Activated naive CD8-positive, alpha-beta T cell treated with anti-CD3 and anti-CD28 coated beads for 36 hours (primary cell): ENCODE data around the gene MAGEF1. TPM values are rescaled to one million over a fixed set of nuclear protein-coding genes. Genes with fewer than 3 reads are reported as not detected.

Source experiments
- DNase-seq: peaks from one replicate; pipeline ENCODE4 v3.0.0; 2021
- H3K27ac Mint-ChIP-seq: one replicate; pipeline ENCODE4 v1.8.0; 2022; ENCODE audit warnings: mild to moderate bottlenecking, moderate library complexity, mixed read lengths
- H3K27me3 Mint-ChIP-seq: one replicate; pipeline ENCODE4 v1.8.0; 2022; ENCODE audit warnings: mild to moderate bottlenecking, mixed read lengths
- H3K36me3 Mint-ChIP-seq: one replicate; pipeline ENCODE4 v1.8.0; 2021; ENCODE audit warnings: mild to moderate bottlenecking, mixed read lengths
- H3K4me1 Mint-ChIP-seq: one replicate; pipeline ENCODE4 v1.8.0; 2021; ENCODE audit warnings: mixed read lengths
- H3K4me3 Mint-ChIP-seq: one replicate; pipeline ENCODE4 v1.8.0; 2022; ENCODE audit warnings: mild to moderate bottlenecking, moderate library complexity, mixed read lengths
- H3K9me3 Mint-ChIP-seq: one replicate; pipeline ENCODE4 v1.8.0; 2022; ENCODE audit warnings: mixed read lengths
- total RNA-seq, 2 experiments: library from RNA; stranded (reverse); gene quantifications; one replicate each; pipeline ENCODE4 v1.2.3, GENCODE V29; 2021

MAGEF1 gene
- total RNA-seq, 2 experiments from 2014 or later, result 22.5 to 26.9 TPM

GRCh38 chr3:184679056-184679816 lies 32.6 kb downstream of the MAGEF1 start:
- Mint-ChIP-seq H3K4me1 (no peaks in the 10 kb centered on the region), H3K9me3 (no peaks in the 10 kb centered on the region), H3K27ac (no peak overlapping the region), H3K4me3 (no peak overlapping the region), H3K27me3 (peaks cover 4% of the 10 kb centered on the region), H3K36me3 (no peaks in the 10 kb centered on the region)
- DNase-seq, result no peak

- Mint-ChIP-seq H3K9me3 (no peaks in the 10 kb centered on the region), H3K27ac (no peak overlapping the region), H3K4me3 (no peak overlapping the region), H3K27me3 (peaks cover 4% of the 10 kb centered on the region), H3K36me3 (no peaks in the 10 kb centered on the region), H3K4me1 (no peaks in the 10 kb centered on the region)
- DNase-seq, result no peak
Measured at GRCh38 chr3:184678317-184679055, 33.4 kb downstream of the MAGEF1 start.

- H3K4me3 Mint-ChIP-seq, result no peak overlapping the region
- no peaks in the 10 kb centered on the region for H3K9me3 Mint-ChIP-seq
- H3K36me3 Mint-ChIP-seq, result no peaks in the 10 kb centered on the region
- no peak for DNase-seq
- no peak overlapping the region for H3K27ac Mint-ChIP-seq
- peaks cover 4% of the 10 kb centered on the region for H3K27me3 Mint-ChIP-seq
- no peaks in the 10 kb centered on the region for H3K4me1 Mint-ChIP-seq
Measured at GRCh38 chr3:184677344-184678316, 34.2 kb downstream of the MAGEF1 start.

- Mint-ChIP-seq H3K27ac (no peak overlapping the region), H3K4me1 (no peaks in the 10 kb centered on the region), H3K9me3 (no peaks in the 10 kb centered on the region), H3K4me3 (no peak overlapping the region), H3K27me3 (peaks cover 4% of the 10 kb centered on the region), H3K36me3 (no peaks in the 10 kb centered on the region)
- DNase-seq, result no peak
Measured at GRCh38 chr3:184676927-184677326, 34.9 kb downstream of the MAGEF1 start.

- Mint-ChIP-seq H3K27ac (no peak overlapping the region), H3K9me3 (no peaks in the 10 kb centered on the region), H3K4me3 (no peak overlapping the region), H3K27me3 (peaks cover 4% of the 10 kb centered on the region), H3K4me1 (no peaks in the 10 kb centered on the region), H3K36me3 (no peaks in the 10 kb centered on the region)
- DNase-seq, result no peak
Measured at GRCh38 chr3:184674626-184675025, 37.2 kb downstream of the MAGEF1 start.

- Mint-ChIP-seq H3K27me3 (peaks cover 4% of the 10 kb centered on the region), H3K4me3 (no peak overlapping the region), H3K9me3 (no peaks in the 10 kb centered on the region), H3K27ac (no peak overlapping the region), H3K4me1 (no peaks in the 10 kb centered on the region), H3K36me3 (no peaks in the 10 kb centered on the region)
- DNase-seq, result no peak
Measured at GRCh38 chr3:184672977-184673870, 38.6 kb downstream of the MAGEF1 start.

- H3K27me3 Mint-ChIP-seq, result peaks cover 4% of the 10 kb centered on the region
- H3K4me3 Mint-ChIP-seq, result no peak overlapping the region
- no peaks in the 10 kb centered on the region for H3K36me3 Mint-ChIP-seq
- H3K9me3 Mint-ChIP-seq, result no peaks in the 10 kb centered on the region
- H3K4me1 Mint-ChIP-seq, result no peaks in the 10 kb centered on the region
- no peak for DNase-seq
- no peak overlapping the region for H3K27ac Mint-ChIP-seq
Measured at GRCh38 chr3:184672335-184672734, 39.5 kb downstream of the MAGEF1 start.

- H3K9me3 Mint-ChIP-seq, result no peaks in the 10 kb centered on the region
- no peak for DNase-seq
- no peaks in the 10 kb centered on the region for H3K4me1 Mint-ChIP-seq
- H3K36me3 Mint-ChIP-seq, result no peaks in the 10 kb centered on the region
- H3K27me3 Mint-ChIP-seq, result no peaks in the 10 kb centered on the region
- H3K27ac Mint-ChIP-seq, result no peak overlapping the region
- H3K4me3 Mint-ChIP-seq, result no peak overlapping the region
Measured at GRCh38 chr3:184670091-184670602, 41.7 kb downstream of the MAGEF1 start.

GRCh38 chr3:184669578-184669977 lies 42.3 kb downstream of the MAGEF1 start:
- Mint-ChIP-seq H3K36me3 (no peaks in the 10 kb centered on the region), H3K4me3 (no peak overlapping the region), H3K9me3 (no peaks in the 10 kb centered on the region), H3K27ac (no peak overlapping the region), H3K27me3 (no peaks in the 10 kb centered on the region), H3K4me1 (no peaks in the 10 kb centered on the region)
- DNase-seq, result no peak

GRCh38 chr3:184666442-184666841 lies 45.4 kb downstream of the MAGEF1 start:
- Mint-ChIP-seq H3K27me3 (no peaks in the 10 kb centered on the region), H3K27ac (no peak overlapping the region), H3K4me1 (no peaks in the 10 kb centered on the region), H3K9me3 (no peaks in the 10 kb centered on the region), H3K4me3 (no peak overlapping the region), H3K36me3 (no peaks in the 10 kb centered on the region)
- no peak for DNase-seq

GRCh38 chr3:184665101-184665500 lies 46.8 kb downstream of the MAGEF1 start:
- Mint-ChIP-seq H3K9me3 (no peaks in the 10 kb centered on the region), H3K27me3 (no peaks in the 10 kb centered on the region), H3K36me3 (no peaks in the 10 kb centered on the region), H3K27ac (no peak overlapping the region), H3K4me3 (no peak overlapping the region), H3K4me1 (no peaks in the 10 kb centered on the region)
- DNase-seq, result no peak

GRCh38 chr3:184663756-184664155 lies 48.1 kb downstream of the MAGEF1 start:
- peaks cover 1% of the 10 kb centered on the region for H3K4me1 Mint-ChIP-seq
- H3K4me3 Mint-ChIP-seq, result no peak overlapping the region
- H3K36me3 Mint-ChIP-seq, result no peaks in the 10 kb centered on the region
- no peak overlapping the region for H3K27ac Mint-ChIP-seq
- H3K9me3 Mint-ChIP-seq, result no peaks in the 10 kb centered on the region
- DNase-seq, result no peak
- no peaks in the 10 kb centered on the region for H3K27me3 Mint-ChIP-seq

GRCh38 chr3:184663356-184663755 lies 48.5 kb downstream of the MAGEF1 start:
- no peaks in the 10 kb centered on the region for H3K27me3 Mint-ChIP-seq
- H3K9me3 Mint-ChIP-seq, result no peaks in the 10 kb centered on the region
- H3K4me1 Mint-ChIP-seq, result peaks cover 2% of the 10 kb centered on the region
- DNase-seq, result no peak
- H3K4me3 Mint-ChIP-seq, result no peak overlapping the region
- no peaks in the 10 kb centered on the region for H3K36me3 Mint-ChIP-seq
- H3K27ac Mint-ChIP-seq, result no peak overlapping the region

- no peak for DNase-seq
- Mint-ChIP-seq H3K4me1 (peaks cover 4% of the 10 kb centered on the region), H3K27ac (no peak overlapping the region), H3K27me3 (no peaks in the 10 kb centered on the region), H3K9me3 (no peaks in the 10 kb centered on the region), H3K4me3 (no peak overlapping the region), H3K36me3 (no peaks in the 10 kb centered on the region)
Measured at GRCh38 chr3:184662187-184662586, 49.7 kb downstream of the MAGEF1 start.
